ENCODE measurements around the gene ASIC2. TPM values are rescaled to one million over a fixed set of nuclear protein-coding genes. Genes with fewer than 3 reads are reported as not detected.

ASIC2 gene
- total RNA-seq, 1 experiment from 2014 or later = not detected

- Mint-ChIP-seq H3K36me3 (ENCODE audit: insufficient read depth, unreplicated experiment) (no peaks in the 10 kb centered on the region), H3K4me3 (ENCODE audit: unreplicated experiment) (no peak overlapping the region), H3K27me3 (ENCODE audit: insufficient read depth, unreplicated experiment) (peaks cover 1% of the 10 kb centered on the region), H3K27ac (ENCODE audit: low read depth, unreplicated experiment) (no peak overlapping the region), H3K9me3 (ENCODE audit: unreplicated experiment) (no peaks in the 10 kb centered on the region), H3K4me1 (ENCODE audit: insufficient read depth, unreplicated experiment) (peaks cover 3% of the 10 kb centered on the region)
- ChIA-PET POLR2A (no interaction called here), CTCF (no interaction called here)
- TF ChIP-seq, protein P1, sequence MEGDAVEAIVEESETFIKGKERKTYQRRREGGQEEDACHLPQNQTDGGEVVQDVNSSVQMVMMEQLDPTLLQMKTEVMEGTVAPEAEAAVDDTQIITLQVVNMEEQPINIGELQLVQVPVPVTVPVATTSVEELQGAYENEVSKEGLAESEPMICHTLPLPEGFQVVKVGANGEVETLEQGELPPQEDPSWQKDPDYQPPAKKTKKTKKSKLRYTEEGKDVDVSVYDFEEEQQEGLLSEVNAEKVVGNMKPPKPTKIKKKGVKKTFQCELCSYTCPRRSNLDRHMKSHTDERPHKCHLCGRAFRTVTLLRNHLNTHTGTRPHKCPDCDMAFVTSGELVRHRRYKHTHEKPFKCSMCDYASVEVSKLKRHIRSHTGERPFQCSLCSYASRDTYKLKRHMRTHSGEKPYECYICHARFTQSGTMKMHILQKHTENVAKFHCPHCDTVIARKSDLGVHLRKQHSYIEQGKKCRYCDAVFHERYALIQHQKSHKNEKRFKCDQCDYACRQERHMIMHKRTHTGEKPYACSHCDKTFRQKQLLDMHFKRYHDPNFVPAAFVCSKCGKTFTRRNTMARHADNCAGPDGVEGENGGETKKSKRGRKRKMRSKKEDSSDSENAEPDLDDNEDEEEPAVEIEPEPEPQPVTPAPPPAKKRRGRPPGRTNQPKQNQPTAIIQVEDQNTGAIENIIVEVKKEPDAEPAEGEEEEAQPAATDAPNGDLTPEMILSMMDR (IDR thresholded peaks at IDR 0.05; ENCODE audit: unreplicated experiment) = no peak
- DNase-seq (ENCODE audit: unreplicated experiment) = no peak
- BruUV-seq (replicated peaks) = no TSS peak
- intact Hi-C loops (cut with micrococcal nuclease) = no loop called here
Observed at GRCh38 chr17:33086041-33086440, 207.1 kb downstream of the ASIC2 start.

DNA sequence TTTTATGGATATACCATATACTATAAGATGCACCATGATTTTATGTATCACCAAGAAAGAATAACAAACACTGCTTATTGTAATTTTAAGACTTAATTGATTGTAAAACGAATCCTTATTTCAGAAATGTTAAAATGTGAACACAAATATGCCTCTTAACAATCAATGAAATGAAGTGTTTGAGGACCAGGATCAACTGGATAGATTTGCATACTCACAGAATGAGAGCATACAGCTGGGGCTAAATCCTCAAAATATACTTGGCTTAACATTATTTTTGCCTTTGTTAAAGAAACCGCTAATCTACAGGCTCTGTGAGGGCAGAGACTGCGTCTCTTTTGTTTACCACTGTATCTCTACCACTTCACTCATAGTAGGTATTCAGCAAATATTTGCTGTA lies 207.8 kb downstream of the ASIC2 start:
- POLR2A ChIA-PET = no interaction called here
- no peaks in the 10 kb centered on the region for H3K9me3 Mint-ChIP-seq (ENCODE audit: unreplicated experiment)
- intact Hi-C loops (cut with micrococcal nuclease) = no loop called here
- H3K4me1 Mint-ChIP-seq (ENCODE audit: insufficient read depth, unreplicated experiment) = no peaks in the 10 kb centered on the region
- no peak overlapping the region for H3K27ac Mint-ChIP-seq (ENCODE audit: low read depth, unreplicated experiment)
- H3K36me3 Mint-ChIP-seq (ENCODE audit: insufficient read depth, unreplicated experiment) = no peaks in the 10 kb centered on the region
- peaks cover 9% of the 10 kb centered on the region for H3K27me3 Mint-ChIP-seq (ENCODE audit: insufficient read depth, unreplicated experiment)
- TF ChIP-seq, protein P1 (IDR thresholded peaks at IDR 0.05; ENCODE audit: unreplicated experiment) = no peak
- DNase-seq (ENCODE audit: unreplicated experiment) = no peak
- no TSS peak for BruUV-seq (replicated peaks)
- no peak overlapping the region for H3K4me3 Mint-ChIP-seq (ENCODE audit: unreplicated experiment)
- CTCF ChIA-PET = no interaction called here

DNA sequence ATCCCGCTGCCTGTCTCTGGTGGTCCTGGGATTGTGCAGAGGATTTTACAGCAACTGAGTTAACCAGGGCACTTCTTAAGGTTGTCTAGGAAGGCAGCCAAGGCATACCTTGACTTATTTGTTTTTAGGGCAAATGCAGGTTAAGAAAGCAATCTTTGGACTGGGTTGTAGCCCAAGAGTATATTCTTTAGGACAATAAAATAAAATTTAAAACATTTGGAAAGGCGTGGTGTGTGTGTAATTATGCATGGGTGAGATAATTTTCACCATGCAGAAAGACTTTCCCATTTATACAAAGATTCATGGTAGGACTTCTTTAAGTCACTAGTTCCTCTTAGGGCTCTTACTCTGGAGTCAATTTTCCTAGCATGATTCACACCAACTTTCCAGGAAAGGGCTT lies 208.3 kb downstream of the ASIC2 start:
- peaks cover 14% of the 10 kb centered on the region for H3K27me3 Mint-ChIP-seq (ENCODE audit: insufficient read depth, unreplicated experiment)

GRCh38 chr17:33082529-33083173 lies 210.4 kb downstream of the ASIC2 start:
- no peak overlapping the region for H3K4me3 Mint-ChIP-seq (ENCODE audit: unreplicated experiment)
- no peaks in the 10 kb centered on the region for H3K36me3 Mint-ChIP-seq (ENCODE audit: insufficient read depth, unreplicated experiment)
- H3K27ac Mint-ChIP-seq (ENCODE audit: low read depth, unreplicated experiment) = no peak overlapping the region
- H3K4me1 Mint-ChIP-seq (ENCODE audit: insufficient read depth, unreplicated experiment) = no peaks in the 10 kb centered on the region
- no peaks in the 10 kb centered on the region for H3K9me3 Mint-ChIP-seq (ENCODE audit: unreplicated experiment)
- intact Hi-C loops (cut with micrococcal nuclease) = no loop called here
- BruUV-seq (replicated peaks) = no TSS peak
- CTCF ChIA-PET = interaction anchor here (0.6 to 0.7 kb wide), 3 partner anchors 9 to 33 kb away, joined by 3 to 4 read pairs (median 3); no protein-coding TSS in a partner anchor
- peaks cover 28% of the 10 kb centered on the region for H3K27me3 Mint-ChIP-seq (ENCODE audit: insufficient read depth, unreplicated experiment)
- POLR2A ChIA-PET = no interaction called here
- TF ChIP-seq, protein P1 (IDR thresholded peaks at IDR 0.05; ENCODE audit: unreplicated experiment) = no peak
- DNase-seq (ENCODE audit: unreplicated experiment) = no peak

More for the DNA sequence above, 208.3 kb downstream of the ASIC2 start:
- ChIA-PET CTCF (interaction anchor here (0.9 kb wide), 1 partner anchor 13 kb away, joined by 3 read pairs; no protein-coding TSS in a partner anchor), POLR2A (no interaction called here)
- Mint-ChIP-seq H3K4me3 (ENCODE audit: unreplicated experiment) (no peak overlapping the region), H3K36me3 (ENCODE audit: insufficient read depth, unreplicated experiment) (no peaks in the 10 kb centered on the region), H3K9me3 (ENCODE audit: unreplicated experiment) (no peaks in the 10 kb centered on the region), H3K4me1 (ENCODE audit: insufficient read depth, unreplicated experiment) (no peaks in the 10 kb centered on the region), H3K27ac (ENCODE audit: low read depth, unreplicated experiment) (no peak overlapping the region)
- DNase-seq (ENCODE audit: unreplicated experiment) = no peak
- TF ChIP-seq, protein P1 (IDR thresholded peaks at IDR 0.05; ENCODE audit: unreplicated experiment) = no peak
- no TSS peak for BruUV-seq (replicated peaks)
- intact Hi-C loops (cut with micrococcal nuclease) = no loop called here
